ENCODE data around the gene TRMT11. TPM values are rescaled to one million over a fixed set of nuclear protein-coding genes. Genes with fewer than 3 reads are reported as not detected.
A peak's percentile ranks its signal among the peaks of the same experiment; 100 is the strongest.

TRMT11 gene
- total and polyA plus RNA-seq, 9 of the 15 experiments (the other 6 are each of a cell fraction or from before 2014, with no cell fraction given) = 38.8 to 88.0 (median 59.8) TPM

DNA sequence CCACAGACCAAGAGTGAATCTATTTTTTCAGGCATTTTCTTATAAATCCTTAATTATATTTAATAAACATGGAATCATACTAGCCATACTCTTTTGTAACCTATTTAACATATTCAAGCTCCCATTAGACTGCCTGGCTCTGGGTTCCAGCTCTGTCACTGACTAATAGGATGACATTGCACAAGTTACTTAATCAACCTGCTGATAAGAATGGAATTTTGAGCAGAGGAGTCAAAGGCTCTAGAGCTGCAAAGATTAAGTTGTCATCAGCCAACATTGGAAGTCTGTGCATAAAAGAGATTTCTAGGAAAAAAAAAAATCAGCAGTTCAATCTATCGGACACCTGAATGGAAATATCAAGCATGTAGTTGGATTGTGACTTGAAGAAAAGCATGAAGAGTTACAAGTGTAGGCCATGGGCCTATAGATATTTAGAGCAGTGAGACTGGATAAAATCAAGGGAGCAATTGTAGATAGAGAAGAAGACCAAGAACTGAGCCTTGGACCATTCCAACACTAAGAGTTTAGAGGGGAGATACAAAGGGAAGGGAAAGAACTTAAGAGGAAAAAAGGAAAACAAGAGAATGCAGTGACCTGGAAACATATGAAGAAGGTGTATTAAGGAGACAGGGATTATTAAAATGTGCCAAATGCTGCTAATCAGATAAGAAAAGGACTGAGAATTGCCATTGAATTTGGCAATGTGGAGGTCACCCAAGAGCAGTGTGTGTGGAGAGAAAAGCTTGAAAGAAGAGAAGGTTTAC lies 40.8 kb upstream of the TRMT11 start (continued):
- TF ChIP-seq TCF7 (IDR thresholded peaks at IDR 0.05; ENCODE audit: borderline replicate concordance) (no peak), KDM5B (IDR thresholded peaks at IDR 0.05; ENCODE audit: insufficient replicate concordance, low read depth, low read length) (no peak), ZNF75A (CRISPR knock-in tag; IDR thresholded peaks at IDR 0.05) (no peak), POU5F1 (IDR thresholded peaks at IDR 0.05; ENCODE audit: borderline replicate concordance, low read depth, low read length, partially characterized antibody) (no peak), PRMT5 (CRISPR knock-in tag; IDR thresholded peaks at IDR 0.05) (no peak), IFI16 (CRISPR knock-in tag; IDR thresholded peaks at IDR 0.05) (no peak), ZNF79 (CRISPR knock-in tag; IDR thresholded peaks at IDR 0.05; ENCODE audit: low read depth) (no peak)
- TF ChIP-seq, protein P1, sequence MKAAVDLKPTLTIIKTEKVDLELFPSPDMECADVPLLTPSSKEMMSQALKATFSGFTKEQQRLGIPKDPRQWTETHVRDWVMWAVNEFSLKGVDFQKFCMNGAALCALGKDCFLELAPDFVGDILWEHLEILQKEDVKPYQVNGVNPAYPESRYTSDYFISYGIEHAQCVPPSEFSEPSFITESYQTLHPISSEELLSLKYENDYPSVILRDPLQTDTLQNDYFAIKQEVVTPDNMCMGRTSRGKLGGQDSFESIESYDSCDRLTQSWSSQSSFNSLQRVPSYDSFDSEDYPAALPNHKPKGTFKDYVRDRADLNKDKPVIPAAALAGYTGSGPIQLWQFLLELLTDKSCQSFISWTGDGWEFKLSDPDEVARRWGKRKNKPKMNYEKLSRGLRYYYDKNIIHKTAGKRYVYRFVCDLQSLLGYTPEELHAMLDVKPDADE (conservative IDR thresholded peaks at IDR 0.05; ENCODE audit: control insufficient read depth, low read depth, low read length) = no peak
- TF ChIP-seq, protein P2, sequence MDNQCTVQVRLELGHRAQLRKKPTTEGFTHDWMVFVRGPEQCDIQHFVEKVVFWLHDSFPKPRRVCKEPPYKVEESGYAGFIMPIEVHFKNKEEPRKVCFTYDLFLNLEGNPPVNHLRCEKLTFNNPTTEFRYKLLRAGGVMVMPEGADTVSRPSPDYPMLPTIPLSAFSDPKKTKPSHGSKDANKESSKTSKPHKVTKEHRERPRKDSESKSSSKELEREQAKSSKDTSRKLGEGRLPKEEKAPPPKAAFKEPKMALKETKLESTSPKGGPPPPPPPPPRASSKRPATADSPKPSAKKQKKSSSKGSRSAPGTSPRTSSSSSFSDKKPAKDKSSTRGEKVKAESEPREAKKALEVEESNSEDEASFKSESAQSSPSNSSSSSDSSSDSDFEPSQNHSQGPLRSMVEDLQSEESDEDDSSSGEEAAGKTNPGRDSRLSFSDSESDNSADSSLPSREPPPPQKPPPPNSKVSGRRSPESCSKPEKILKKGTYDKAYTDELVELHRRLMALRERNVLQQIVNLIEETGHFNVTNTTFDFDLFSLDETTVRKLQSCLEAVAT (IDR thresholded peaks at IDR 0.05) = peak in 1 of 2 experiments; percentile 28; a peak in 1 of 4 replicates
- TF ChIP-seq, protein P3, sequence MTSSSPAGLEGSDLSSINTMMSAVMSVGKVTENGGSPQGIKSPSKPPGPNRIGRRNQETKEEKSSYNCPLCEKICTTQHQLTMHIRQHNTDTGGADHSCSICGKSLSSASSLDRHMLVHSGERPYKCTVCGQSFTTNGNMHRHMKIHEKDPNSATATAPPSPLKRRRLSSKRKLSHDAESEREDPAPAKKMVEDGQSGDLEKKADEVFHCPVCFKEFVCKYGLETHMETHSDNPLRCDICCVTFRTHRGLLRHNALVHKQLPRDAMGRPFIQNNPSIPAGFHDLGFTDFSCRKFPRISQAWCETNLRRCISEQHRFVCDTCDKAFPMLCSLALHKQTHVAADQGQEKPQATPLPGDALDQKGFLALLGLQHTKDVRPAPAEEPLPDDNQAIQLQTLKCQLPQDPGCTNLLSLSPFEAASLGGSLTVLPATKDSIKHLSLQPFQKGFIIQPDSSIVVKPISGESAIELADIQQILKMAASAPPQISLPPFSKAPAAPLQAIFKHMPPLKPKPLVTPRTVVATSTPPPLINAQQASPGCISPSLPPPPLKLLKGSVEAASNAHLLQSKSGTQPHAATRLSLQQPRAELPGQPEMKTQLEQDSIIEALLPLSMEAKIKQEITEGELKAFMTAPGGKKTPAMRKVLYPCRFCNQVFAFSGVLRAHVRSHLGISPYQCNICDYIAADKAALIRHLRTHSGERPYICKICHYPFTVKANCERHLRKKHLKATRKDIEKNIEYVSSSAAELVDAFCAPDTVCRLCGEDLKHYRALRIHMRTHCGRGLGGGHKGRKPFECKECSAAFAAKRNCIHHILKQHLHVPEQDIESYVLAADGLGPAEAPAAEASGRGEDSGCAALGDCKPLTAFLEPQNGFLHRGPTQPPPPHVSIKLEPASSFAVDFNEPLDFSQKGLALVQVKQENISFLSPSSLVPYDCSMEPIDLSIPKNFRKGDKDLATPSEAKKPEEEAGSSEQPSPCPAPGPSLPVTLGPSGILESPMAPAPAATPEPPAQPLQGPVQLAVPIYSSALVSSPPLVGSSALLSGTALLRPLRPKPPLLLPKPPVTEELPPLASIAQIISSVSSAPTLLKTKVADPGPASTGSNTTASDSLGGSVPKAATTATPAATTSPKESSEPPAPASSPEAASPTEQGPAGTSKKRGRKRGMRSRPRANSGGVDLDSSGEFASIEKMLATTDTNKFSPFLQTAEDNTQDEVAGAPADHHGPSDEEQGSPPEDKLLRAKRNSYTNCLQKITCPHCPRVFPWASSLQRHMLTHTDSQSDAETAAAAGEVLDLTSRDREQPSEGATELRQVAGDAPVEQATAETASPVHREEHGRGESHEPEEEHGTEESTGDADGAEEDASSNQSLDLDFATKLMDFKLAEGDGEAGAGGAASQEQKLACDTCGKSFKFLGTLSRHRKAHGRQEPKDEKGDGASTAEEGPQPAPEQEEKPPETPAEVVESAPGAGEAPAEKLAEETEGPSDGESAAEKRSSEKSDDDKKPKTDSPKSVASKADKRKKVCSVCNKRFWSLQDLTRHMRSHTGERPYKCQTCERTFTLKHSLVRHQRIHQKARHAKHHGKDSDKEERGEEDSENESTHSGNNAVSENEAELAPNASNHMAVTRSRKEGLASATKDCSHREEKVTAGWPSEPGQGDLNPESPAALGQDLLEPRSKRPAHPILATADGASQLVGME (CRISPR knock-in tag; IDR thresholded peaks at IDR 0.05) = no peak
- TF ChIP-seq, protein P4, sequence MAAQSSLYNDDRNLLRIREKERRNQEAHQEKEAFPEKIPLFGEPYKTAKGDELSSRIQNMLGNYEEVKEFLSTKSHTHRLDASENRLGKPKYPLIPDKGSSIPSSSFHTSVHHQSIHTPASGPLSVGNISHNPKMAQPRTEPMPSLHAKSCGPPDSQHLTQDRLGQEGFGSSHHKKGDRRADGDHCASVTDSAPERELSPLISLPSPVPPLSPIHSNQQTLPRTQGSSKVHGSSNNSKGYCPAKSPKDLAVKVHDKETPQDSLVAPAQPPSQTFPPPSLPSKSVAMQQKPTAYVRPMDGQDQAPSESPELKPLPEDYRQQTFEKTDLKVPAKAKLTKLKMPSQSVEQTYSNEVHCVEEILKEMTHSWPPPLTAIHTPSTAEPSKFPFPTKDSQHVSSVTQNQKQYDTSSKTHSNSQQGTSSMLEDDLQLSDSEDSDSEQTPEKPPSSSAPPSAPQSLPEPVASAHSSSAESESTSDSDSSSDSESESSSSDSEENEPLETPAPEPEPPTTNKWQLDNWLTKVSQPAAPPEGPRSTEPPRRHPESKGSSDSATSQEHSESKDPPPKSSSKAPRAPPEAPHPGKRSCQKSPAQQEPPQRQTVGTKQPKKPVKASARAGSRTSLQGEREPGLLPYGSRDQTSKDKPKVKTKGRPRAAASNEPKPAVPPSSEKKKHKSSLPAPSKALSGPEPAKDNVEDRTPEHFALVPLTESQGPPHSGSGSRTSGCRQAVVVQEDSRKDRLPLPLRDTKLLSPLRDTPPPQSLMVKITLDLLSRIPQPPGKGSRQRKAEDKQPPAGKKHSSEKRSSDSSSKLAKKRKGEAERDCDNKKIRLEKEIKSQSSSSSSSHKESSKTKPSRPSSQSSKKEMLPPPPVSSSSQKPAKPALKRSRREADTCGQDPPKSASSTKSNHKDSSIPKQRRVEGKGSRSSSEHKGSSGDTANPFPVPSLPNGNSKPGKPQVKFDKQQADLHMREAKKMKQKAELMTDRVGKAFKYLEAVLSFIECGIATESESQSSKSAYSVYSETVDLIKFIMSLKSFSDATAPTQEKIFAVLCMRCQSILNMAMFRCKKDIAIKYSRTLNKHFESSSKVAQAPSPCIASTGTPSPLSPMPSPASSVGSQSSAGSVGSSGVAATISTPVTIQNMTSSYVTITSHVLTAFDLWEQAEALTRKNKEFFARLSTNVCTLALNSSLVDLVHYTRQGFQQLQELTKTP (IDR thresholded peaks at IDR 0.05; ENCODE audit: low read depth in 1 of 2, partially characterized antibody in 2 of 2) = no peak
- TF ChIP-seq, protein P5, sequence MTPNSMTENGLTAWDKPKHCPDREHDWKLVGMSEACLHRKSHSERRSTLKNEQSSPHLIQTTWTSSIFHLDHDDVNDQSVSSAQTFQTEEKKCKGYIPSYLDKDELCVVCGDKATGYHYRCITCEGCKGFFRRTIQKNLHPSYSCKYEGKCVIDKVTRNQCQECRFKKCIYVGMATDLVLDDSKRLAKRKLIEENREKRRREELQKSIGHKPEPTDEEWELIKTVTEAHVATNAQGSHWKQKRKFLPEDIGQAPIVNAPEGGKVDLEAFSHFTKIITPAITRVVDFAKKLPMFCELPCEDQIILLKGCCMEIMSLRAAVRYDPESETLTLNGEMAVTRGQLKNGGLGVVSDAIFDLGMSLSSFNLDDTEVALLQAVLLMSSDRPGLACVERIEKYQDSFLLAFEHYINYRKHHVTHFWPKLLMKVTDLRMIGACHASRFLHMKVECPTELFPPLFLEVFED (CRISPR knock-in tag; conservative IDR thresholded peaks at IDR 0.05) = 0 out of 2 replicates have a peak, but pooled peaks have one; percentile 41

Measured in K562 (cell line).